ENCODE data around the gene ZNF296. TPM values are rescaled to one million over a fixed set of nuclear protein-coding genes. Genes with fewer than 3 reads are reported as not detected.

The ZNF296 gene
- polyA plus RNA-seq, 1 donor (not counting 4 experiments of a cell fraction or from before 2014, with no cell fraction given) = 0.25 TPM

DNA sequence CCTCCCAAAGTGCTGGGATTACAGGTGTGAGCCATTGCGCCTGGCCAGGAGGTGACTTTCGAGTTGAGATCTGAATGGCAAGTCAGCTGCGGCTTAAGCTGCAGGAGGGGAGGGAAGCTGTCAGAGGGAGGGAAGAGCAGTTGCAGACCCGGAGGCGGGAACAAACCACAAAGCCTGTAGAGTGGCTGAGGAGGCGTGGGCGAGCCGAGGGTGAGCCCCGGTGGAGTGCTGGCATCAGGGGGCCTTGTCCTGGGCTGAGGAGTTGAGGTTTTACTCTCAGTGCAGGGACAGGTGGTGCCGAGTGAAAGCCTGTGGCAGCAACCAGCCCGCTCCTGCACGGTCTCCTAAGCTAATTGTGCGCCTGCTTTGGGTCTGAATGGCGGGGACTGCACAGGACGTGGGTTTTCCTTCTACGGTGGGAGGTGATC lies 40.9 kb upstream of the ZNF296 start:
- no peaks in the 10 kb centered on the region for H3K4me1 ChIP-seq (ENCODE audit: control insufficient read depth, extremely low read depth, insufficient read depth, low read length)
- FAIRE-seq = no peak
- dilution Hi-C loops (cut with MboI; ENCODE audit: extremely low pct_ligation_motif_present, low sequenced_read_pairs) = no loop called here

GRCh38 chr19:45115809-45116615 lies 39.7 kb upstream of the ZNF296 start:
- H3K27ac ChIP-seq (ENCODE audit: control insufficient read depth, insufficient read depth, low read length) = no peak overlapping the region
- no peaks in the 10 kb centered on the region for H3K4me1 ChIP-seq (ENCODE audit: control insufficient read depth, extremely low read depth, insufficient read depth, low read length)
- H3K36me3 ChIP-seq (ENCODE audit: control insufficient read depth in 2 of 2, extremely low read depth in 1 of 2, insufficient read depth in 2 of 2, low read length in 2 of 2) = peaks cover 0 to 4% of the 10 kb centered on the region in 2 experiments
- no peaks in the 10 kb centered on the region for H3K9me3 ChIP-seq (ENCODE audit: control insufficient read depth, low read depth, low read length)
- H2AFZ ChIP-seq (ENCODE audit: control insufficient read depth, low read length) = no peak overlapping the region
- FAIRE-seq (no peak), DNase-seq (ENCODE audit: low read depth, low spot score) (no peak)
- peaks cover 7% of the 10 kb centered on the region for H3K9me1 ChIP-seq (ENCODE audit: control insufficient read depth, extremely low read depth, insufficient read depth, low read length)
- H4K20me1 ChIP-seq (ENCODE audit: control insufficient read depth, extremely low read depth, insufficient read depth, low read length) = peaks cover 28% of the 10 kb centered on the region
- dilution Hi-C loops (cut with MboI; ENCODE audit: extremely low pct_ligation_motif_present, low sequenced_read_pairs) = no loop called here
- no peaks in the 10 kb centered on the region for H3K27me3 ChIP-seq (ENCODE audit: control insufficient read depth, extremely low read depth, insufficient read depth, low read length)
- H3K4me3 ChIP-seq (ENCODE audit: control insufficient read depth in 2 of 3, extremely low read depth in 1 of 3, insufficient read depth in 2 of 3, low read depth in 1 of 3, low read length in 3 of 3) = no peak overlapping the region
- peaks cover 58% of the 10 kb centered on the region for H3K79me2 ChIP-seq (ENCODE audit: control insufficient read depth, insufficient read depth, low read length)
- no peak for TF ChIP-seq EZH2 (IDR thresholded peaks at IDR 0.05; ENCODE audit: low read length)
- H3K9ac ChIP-seq (ENCODE audit: control insufficient read depth, extremely low read depth, insufficient read depth, low read length) = no peak overlapping the region
- no peak overlapping the region for H3K4me2 ChIP-seq (ENCODE audit: control insufficient read depth, extremely low read depth, insufficient read depth, low read depth, low read length)

More for the DNA sequence above, 40.9 kb upstream of the ZNF296 start:
- Histone ChIP-seq H3K9ac (ENCODE audit: control insufficient read depth, extremely low read depth, insufficient read depth, low read length) (no peak overlapping the region), H3K4me3 (ENCODE audit: control insufficient read depth in 2 of 3, extremely low read depth in 1 of 3, insufficient read depth in 2 of 3, low read depth in 1 of 3, low read length in 3 of 3) (no peak overlapping the region), H3K27me3 (ENCODE audit: control insufficient read depth, extremely low read depth, insufficient read depth, low read length) (no peaks in the 10 kb centered on the region), H3K9me3 (ENCODE audit: control insufficient read depth, low read depth, low read length) (no peaks in the 10 kb centered on the region), H3K4me2 (ENCODE audit: control insufficient read depth, extremely low read depth, insufficient read depth, low read depth, low read length) (no peak overlapping the region), H3K27ac (ENCODE audit: control insufficient read depth, insufficient read depth, low read length) (no peak overlapping the region), H3K36me3 (ENCODE audit: control insufficient read depth in 2 of 2, extremely low read depth in 1 of 2, insufficient read depth in 2 of 2, low read length in 2 of 2) (peaks cover 0 to 4% of the 10 kb centered on the region in 2 experiments), H2AFZ (ENCODE audit: control insufficient read depth, low read length) (no peak overlapping the region), H3K79me2 (ENCODE audit: control insufficient read depth, insufficient read depth, low read length) (peaks cover 60% of the 10 kb centered on the region), H4K20me1 (ENCODE audit: control insufficient read depth, extremely low read depth, insufficient read depth, low read length) (peaks cover 35% of the 10 kb centered on the region), H3K9me1 (ENCODE audit: control insufficient read depth, extremely low read depth, insufficient read depth, low read length) (peaks cover 7% of the 10 kb centered on the region)
- DNase-seq (ENCODE audit: low read depth, low spot score) = no peak
- TF ChIP-seq CTCF (optimal IDR thresholded peaks at IDR 0.05 in 1 of 3, IDR thresholded peaks at IDR 0.05 in 1 of 3, conservative IDR thresholded peaks at IDR 0.05 in 1 of 3; ENCODE audit: extremely low read depth in 1 of 3, insufficient read depth in 2 of 3, low read length in 3 of 3) (no peak), EZH2 (IDR thresholded peaks at IDR 0.05; ENCODE audit: low read length) (no peak)

Data from keratinocyte (primary cell).